OCI-LY3 (cell line): ENCODE results near the gene SLC4A8.

Experiments used
- H2AFZ ChIP-seq: fragments of 200-600, 300-600 bp; shearing (Covaris generic); 2 replicates; pipeline ENCODE4 v1.6.0; 2014; ENCODE audit warnings: antibody characterized with exemption, low read depth, low read length
- H3K27ac ChIP-seq: fragments of 200-600, 300-600 bp; sonication (generic); 2 replicates; pipeline ENCODE4 v1.5.1; 2014; ENCODE audit warnings: mild to moderate bottlenecking, low read length, moderate library complexity, mixed read lengths
- H3K27me3 ChIP-seq: fragments of 200-600, 300-600 bp; sonication (generic); 2 replicates; pipeline ENCODE4 v1.6.1; 2014; ENCODE audit warnings: low read depth, low read length, mixed read lengths
- H3K36me3 ChIP-seq: fragments of 200-600, 300-600 bp; sonication (generic); replicated peaks from 2 replicates; pipeline ENCODE3; 2014; ENCODE audit warnings: low read depth, low read length, mixed read lengths
- H3K4me1 ChIP-seq: fragments of 300-600, 200-600 bp; sonication (generic); 2 replicates; pipeline ENCODE4 v1.6.1; 2014; ENCODE audit warnings: low read length, mixed read lengths
- H3K4me2 ChIP-seq: fragments of 200-600, 300-600 bp; sonication (generic); 2 replicates; pipeline ENCODE4 v1.6.1; 2014; ENCODE audit warnings: low read length, mixed read lengths
- H3K4me3 ChIP-seq: fragments of 300-600, 200-600 bp; sonication (generic); 2 replicates; pipeline ENCODE4 v1.5.1; 2014; ENCODE audit warnings: antibody characterized with exemption, mild to moderate bottlenecking, low read length, moderate library complexity
- H3K79me2 ChIP-seq: fragments of 300-600, 200-600 bp; shearing (Covaris generic); 2 replicates; pipeline ENCODE4 v1.6.1; 2014; ENCODE audit warnings: mild to moderate bottlenecking, low read length, mixed read lengths
- H3K9ac ChIP-seq: fragments of 300-600, 200-600 bp; shearing (Covaris generic); 2 replicates; pipeline ENCODE4 v1.6.0; 2014; ENCODE audit warnings: mild to moderate bottlenecking, low read length, moderate library complexity
- H3K9me3 ChIP-seq: fragments of 200-600, 300-600 bp; shearing (Covaris generic); 2 replicates; pipeline ENCODE4 v1.6.1; 2014; ENCODE audit warnings: low read length, mixed read lengths; ENCODE audit not compliant: insufficient read depth
- H4K20me1 ChIP-seq: fragments of 200-600, 300-600 bp; sonication (generic); 2 replicates; pipeline ENCODE4 v1.6.1; 2016; ENCODE audit warnings: low read length, mixed read lengths; ENCODE audit not compliant: insufficient read depth
- CTCF ChIP-seq: fragments of 200-600, 300-600 bp; sonication (generic); IDR thresholded peaks from 2 replicates; pipeline ENCODE4 v1.5.1; 2014; ENCODE audit warnings: antibody characterized with exemption, low read length, low read depth
- EZH2phosphoT487 ChIP-seq: fragments of 200-600 bp; shearing (Covaris generic); IDR thresholded peaks from 2 replicates; pipeline ENCODE4 v1.6.1; 2018; ENCODE audit warnings: antibody characterized with exemption, mixed run types, low read depth

SLC4A8 gene

GRCh38 chr12:51493281-51493680, 68.7 kb downstream of the SLC4A8 start:
- Histone ChIP-seq H3K9me3 (no peaks in the 10 kb centered on the region), H3K4me3 (no peak overlapping the region), H3K27ac (no peak overlapping the region), H4K20me1 (no peaks in the 10 kb centered on the region), H3K36me3 (no peaks in the 10 kb centered on the region), H3K79me2 (no peaks in the 10 kb centered on the region), H3K4me2 (no peak overlapping the region), H3K4me1 (peaks cover 13% of the 10 kb centered on the region), H2AFZ (no peak overlapping the region), H3K9ac (no peak overlapping the region), H3K27me3 (no peaks in the 10 kb centered on the region)
- TF ChIP-seq EZH2phosphoT487 (no peak), CTCF (no peak)

GRCh38 chr12:51496895-51497294, 72.3 kb downstream of the SLC4A8 start:
- Histone ChIP-seq H3K27me3 (no peaks in the 10 kb centered on the region), H3K4me3 (no peak overlapping the region), H3K79me2 (no peaks in the 10 kb centered on the region), H4K20me1 (no peaks in the 10 kb centered on the region), H3K27ac (peak overlapping the region; percentile 29; the same call in 1 of the 2 replicates), H3K4me1 (peaks cover 13% of the 10 kb centered on the region), H3K9me3 (no peaks in the 10 kb centered on the region), H3K9ac (no peak overlapping the region), H3K4me2 (peak overlapping the region; percentile 50), H3K36me3 (no peaks in the 10 kb centered on the region), H2AFZ (no peak overlapping the region)
- no peak for TF ChIP-seq CTCF
- TF ChIP-seq EZH2phosphoT487, result no peak

- H3K27ac ChIP-seq, result no peak overlapping the region
- no peak overlapping the region for H3K9ac ChIP-seq
- H4K20me1 ChIP-seq, result no peaks in the 10 kb centered on the region
- H3K9me3 ChIP-seq, result no peaks in the 10 kb centered on the region
- H3K4me2 ChIP-seq, result no peak overlapping the region
- H3K4me3 ChIP-seq, result no peak overlapping the region
- no peaks in the 10 kb centered on the region for H3K79me2 ChIP-seq
- H3K36me3 ChIP-seq, result no peaks in the 10 kb centered on the region
- H2AFZ ChIP-seq, result no peak overlapping the region
- no peaks in the 10 kb centered on the region for H3K27me3 ChIP-seq
- no peaks in the 10 kb centered on the region for H3K4me1 ChIP-seq
- TF ChIP-seq CTCF (no peak), EZH2phosphoT487 (no peak)
Observed at GRCh38 chr12:51504851-51505250, 80.2 kb downstream of the SLC4A8 start.

- TF ChIP-seq CTCF, result no peak
- TF ChIP-seq EZH2phosphoT487, result no peak
- no peak overlapping the region for H2AFZ ChIP-seq
- H3K4me3 ChIP-seq, result no peak overlapping the region
- no peaks in the 10 kb centered on the region for H3K9me3 ChIP-seq
- no peaks in the 10 kb centered on the region for H4K20me1 ChIP-seq
- no peaks in the 10 kb centered on the region for H3K36me3 ChIP-seq
- H3K27ac ChIP-seq, result no peak overlapping the region
- H3K27me3 ChIP-seq, result no peaks in the 10 kb centered on the region
- no peaks in the 10 kb centered on the region for H3K79me2 ChIP-seq
- no peak overlapping the region for H3K4me2 ChIP-seq
- no peaks in the 10 kb centered on the region for H3K4me1 ChIP-seq
- H3K9ac ChIP-seq, result no peak overlapping the region
Observed at GRCh38 chr12:51505360-51506105, 80.9 kb downstream of the SLC4A8 start.
